ENCODE data around the gene NOP53. TPM values are rescaled to one million over a fixed set of nuclear protein-coding genes. Genes with fewer than 3 reads are reported as not detected.
A peak's percentile ranks its signal among the peaks of the same experiment; 100 is the strongest.

NOP53 gene
- total and polyA plus RNA-seq, 2 of the 8 experiments (the other 6 are each of a cell fraction or from before 2014, with no cell fraction given), result 107 to 245 TPM

DNA sequence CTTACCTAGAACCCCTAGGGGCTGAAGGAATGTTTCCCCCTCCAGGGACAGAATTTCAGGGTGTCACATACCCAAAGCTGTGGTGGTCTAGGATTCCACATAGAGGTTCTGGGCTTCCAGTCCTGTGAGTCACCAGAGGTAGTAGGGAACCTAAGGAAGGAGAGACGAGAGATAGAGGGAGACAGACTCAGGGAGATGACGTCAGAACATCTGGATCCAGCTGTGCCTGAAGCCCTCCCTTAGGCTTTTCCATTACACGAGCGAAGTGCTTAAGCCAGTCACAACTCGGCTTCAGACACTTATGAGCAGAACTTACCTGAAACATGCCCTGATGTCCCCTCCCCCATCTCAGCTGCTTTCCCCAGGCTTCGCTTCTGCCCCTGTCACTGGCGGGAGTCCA is 21.3 kb downstream of the NOP53 start:
- no peaks in the 10 kb centered on the region; a peak in 1 of 8 replicates for H3K36me3 ChIP-seq (ENCODE audit: control insufficient read depth in 2 of 4, insufficient read depth in 4 of 4, low read length in 3 of 4)
- no peaks in the 10 kb centered on the region for H3K79me2 ChIP-seq (ENCODE audit: control insufficient read depth in 1 of 2, insufficient read depth in 2 of 2, low read length in 2 of 2)
- no peak overlapping the region for H3K18ac ChIP-seq (ENCODE audit: extremely low read depth, low read length)
- H3K27ac ChIP-seq (ENCODE audit: low read depth, low read length), result no peak overlapping the region
- no peaks in the 10 kb centered on the region for H4K20me1 ChIP-seq (replicated peaks in 1 of 2; ENCODE audit: control insufficient read depth in 1 of 2, insufficient read depth in 2 of 2, low read length in 2 of 2)
- peaks cover 0 to 6% (median 3%) of the 10 kb centered on the region in 4 experiments; a peak in 5 of 7 replicates for H3K4me1 ChIP-seq (replicated peaks in 1 of 4; ENCODE audit: control insufficient read depth in 3 of 4, insufficient read depth in 4 of 4, low read length in 3 of 4)
- peaks cover 9% of the 10 kb centered on the region; the same call in 1 of the 2 replicates for H3K23me2 ChIP-seq (ENCODE audit: low read depth, low read length)
- H4K5ac ChIP-seq (ENCODE audit: insufficient read length, low read depth, low read length), result no peak overlapping the region
- no peak overlapping the region for H2BK120ac ChIP-seq (replicated peaks; ENCODE audit: low read depth, low read length)
- no peak overlapping the region for H3K56ac ChIP-seq (replicated peaks; ENCODE audit: insufficient read length, low read depth, low read length)
- no peak overlapping the region for H3K4me2 ChIP-seq (ENCODE audit: insufficient read depth in 1 of 2, low read depth in 2 of 2, low read length in 2 of 2)
- 0 out of 2 replicates have a peak overlapping the region, but pooled peaks have one; percentile 61 for H2BK20ac ChIP-seq (ENCODE audit: low read length)
- no peak overlapping the region for H4K8ac ChIP-seq (ENCODE audit: extremely low read depth, insufficient read depth, low read length)
- ChIA-PET CTCF (ENCODE audit: partially characterized antibody) (interaction anchor here (0.6 to 6.3 kb wide), 15 partner anchors 8 to 108 kb away, joined by 3 to 150 read pairs (median 8); partner anchors contain the start of genes EHD2 and NOP53), POLR2A (ENCODE audit: partially characterized antibody) (interaction anchor here (1.4 to 7.2 kb wide), 7 partner anchors 10 to 318 kb away, joined by 5 to 46 read pairs (median 7); partner anchors contain the start of gene SELENOW)
- H2BK12ac ChIP-seq (ENCODE audit: low read depth, low read length), result peak overlapping the region; percentile 92; the same call in 1 of the 2 replicates
- H2BK15ac ChIP-seq (ENCODE audit: low read length), result 0 out of 2 replicates have a peak overlapping the region, but pooled peaks have one; percentile 46
- peak overlapping the region; percentile 75; the same call in 1 of the 2 replicates for H2AK5ac ChIP-seq (ENCODE audit: low read depth, low read length)
- H3K9ac ChIP-seq (replicated peaks in 1 of 4; ENCODE audit: extremely low read depth in 1 of 4, low read depth in 3 of 4, low read length in 3 of 4), result no peak overlapping the region
- WGBS, 2 experiments (ENCODE audit: extremely low coverage in 1 of 2, insufficient coverage in 1 of 2, insufficient read length in 1 of 2, insufficient replicate concordance in 2 of 2, low coverage in 1 of 2, low lambda C conversion rate in 2 of 2, missing lambda C conversion rate in 1 of 2), result 91% methylated on average over 7 of the region's 7 CpGs; no CpG with 5 or more reads in 1 of the 2 experiments
- no peak overlapping the region for H3K14ac ChIP-seq (ENCODE audit: insufficient read length)
- H3K79me1 ChIP-seq (ENCODE audit: low read depth, low read length), result no peaks in the 10 kb centered on the region
- H3K4ac ChIP-seq (replicated peaks; ENCODE audit: insufficient read length, low read depth, low read length), result no peak overlapping the region
- no peak overlapping the region for H3K23ac ChIP-seq (ENCODE audit: insufficient read length)
- no peak overlapping the region for H3K4me3 ChIP-seq (ENCODE audit: extremely low read depth in 1 of 4, insufficient read depth in 2 of 4, low read depth in 3 of 4, low read length in 4 of 4)
- H3K27me3 ChIP-seq (replicated peaks in 1 of 4; ENCODE audit: control insufficient read depth in 3 of 4, extremely low read depth in 1 of 4, insufficient read depth in 3 of 4, low read length in 3 of 4), result no peaks in the 10 kb centered on the region
- FAIRE-seq (no peak), DNase-seq (ENCODE audit: low read depth in 1 of 2, low spot score in 2 of 2) (no peak)
- H2BK5ac ChIP-seq (ENCODE audit: low read depth, low read length), result peak overlapping the region; percentile 66; the same call in 1 of the 2 replicates
- no peaks in the 10 kb centered on the region for H3K9me3 ChIP-seq (ENCODE audit: insufficient read depth in 2 of 2, low read depth in 1 of 2, low read length in 1 of 2)
- H4K91ac ChIP-seq (replicated peaks; ENCODE audit: insufficient read length, low read length), result no peak overlapping the region
- no peak overlapping the region for H2AFZ ChIP-seq (ENCODE audit: low read length)
- TF ChIP-seq JUND (IDR thresholded peaks at IDR 0.05; ENCODE audit: low read length), result no peak
- TF ChIP-seq FOSL1 (IDR thresholded peaks at IDR 0.05; ENCODE audit: insufficient read depth, low read depth, low read length), result no peak
- no peak for TF ChIP-seq POLR2AphosphoS5 (IDR thresholded peaks at IDR 0.05; ENCODE audit: low read depth, low read length)
- TF ChIP-seq PHF8 (conservative IDR thresholded peaks at IDR 0.05; ENCODE audit: low read depth, low read length), result no peak
- TF ChIP-seq, protein P1, sequence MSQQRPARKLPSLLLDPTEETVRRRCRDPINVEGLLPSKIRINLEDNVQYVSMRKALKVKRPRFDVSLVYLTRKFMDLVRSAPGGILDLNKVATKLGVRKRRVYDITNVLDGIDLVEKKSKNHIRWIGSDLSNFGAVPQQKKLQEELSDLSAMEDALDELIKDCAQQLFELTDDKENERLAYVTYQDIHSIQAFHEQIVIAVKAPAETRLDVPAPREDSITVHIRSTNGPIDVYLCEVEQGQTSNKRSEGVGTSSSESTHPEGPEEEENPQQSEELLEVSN (IDR thresholded peaks at IDR 0.05), result no peak
- TF ChIP-seq RXRA (IDR thresholded peaks at IDR 0.05; ENCODE audit: insufficient read depth, low read depth, low read length), result no peak
- no peak for TF ChIP-seq CBX5 (IDR thresholded peaks at IDR 0.05; ENCODE audit: low read depth, low read length)
- no peak for TF ChIP-seq KDM1A (IDR thresholded peaks at IDR 0.05; ENCODE audit: borderline replicate concordance, low read length)
- TF ChIP-seq SP1 (IDR thresholded peaks at IDR 0.05; ENCODE audit: low read depth, low read length), result no peak
- no peak for TF ChIP-seq CBX8 (IDR thresholded peaks at IDR 0.05; ENCODE audit: borderline replicate concordance, low read depth, low read length)
- no peak for TF ChIP-seq BACH1 (IDR thresholded peaks at IDR 0.05; ENCODE audit: low read length)
- TF ChIP-seq, protein P2, sequence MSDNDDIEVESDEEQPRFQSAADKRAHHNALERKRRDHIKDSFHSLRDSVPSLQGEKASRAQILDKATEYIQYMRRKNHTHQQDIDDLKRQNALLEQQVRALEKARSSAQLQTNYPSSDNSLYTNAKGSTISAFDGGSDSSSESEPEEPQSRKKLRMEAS (IDR thresholded peaks at IDR 0.05), result no peak
- no peak for TF ChIP-seq EGR1 (IDR thresholded peaks at IDR 0.05; ENCODE audit: borderline replicate concordance, low read depth, low read length)
